Cardiac septum (tissue), 1 donor: ENCODE results near the gene CRYZL1. TPM values are rescaled to one million over a fixed set of nuclear protein-coding genes. Genes with fewer than 3 reads are reported as not detected.
"Not testable (repeated sequence)": the region's sequence is repeated elsewhere in the genome, so short reads cannot be mapped to it uniquely, and the experiment has no call there.

Experiments used
- DNase-seq: peaks from one replicate; pipeline ENCODE4 v3.0.0-alpha.2; 2020; ENCODE audit warnings: low spot score
- intact Hi-C: fragments of 100-400 bp; cut with DNase I; formaldehyde crosslinking; loops from one replicate; pipeline ENCODE4 v1.14.0; 2022
- total RNA-seq: library from RNA; stranded (reverse); fragmentation: NEBNext Ultra II Directional; extraction: Animal tissue kit (Norgen Biotek cat#: 25700); gene quantifications from one replicate; pipeline ENCODE4 v1.2.1, GENCODE V29; 2021
- donor health status: DM: no; HTN: no; CAD: no.

CRYZL1 gene
- total RNA-seq, 1 donor from 2014 or later, result 23.0 TPM

DNA sequence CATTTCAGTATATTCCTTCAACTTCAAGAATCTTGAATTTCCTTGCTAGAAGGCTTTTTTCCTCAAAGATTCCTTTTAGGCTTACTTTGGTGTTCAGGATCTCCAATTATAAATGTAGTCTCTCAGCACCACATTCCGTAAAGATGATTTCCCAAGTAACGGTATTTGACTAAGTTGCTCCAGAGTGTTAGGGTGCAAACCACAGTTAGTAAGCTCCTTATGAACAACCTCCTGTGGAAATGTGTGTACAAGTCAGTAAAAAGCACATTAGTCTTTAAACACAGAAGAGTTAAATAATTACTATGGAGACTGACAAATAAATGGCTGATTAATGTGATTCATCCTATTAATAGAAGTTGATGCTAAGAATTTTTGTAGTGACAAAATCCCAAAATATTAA is 63.3 kb downstream of the CRYZL1 start:
- intact Hi-C loops, result no loop called here
- no peak for DNase-seq

- intact Hi-C loops, DNase-seq: not testable (repeated sequence)
Measured at GRCh38 chr21:33576741-33577141, 64.8 kb downstream of the CRYZL1 start.

- no peak for DNase-seq
- intact Hi-C loops, result no loop called here
Measured at GRCh38 chr21:33572350-33572749, 69.2 kb downstream of the CRYZL1 start.

DNA sequence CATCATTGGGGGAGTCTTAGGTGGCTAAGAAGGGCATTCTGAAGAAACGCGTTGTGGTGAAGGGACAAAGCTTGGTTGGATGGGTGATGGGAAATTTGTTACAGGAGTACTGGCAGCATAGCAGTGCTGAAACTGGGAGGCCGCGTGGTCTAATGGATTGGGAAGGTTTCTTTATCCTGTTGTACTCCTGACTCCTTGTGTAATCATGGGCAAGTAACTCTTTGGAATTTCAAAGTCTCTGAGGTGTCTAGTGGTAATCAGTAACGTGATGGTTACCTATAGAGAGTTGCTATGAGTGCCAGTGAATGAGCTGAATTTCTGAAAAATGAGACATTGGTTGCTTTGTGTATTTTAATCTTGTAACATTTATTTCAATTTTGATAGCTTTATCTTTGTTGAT is 71.5 kb downstream of the CRYZL1 start:
- intact Hi-C loops, result no loop called here
- DNase-seq, result no peak

DNA sequence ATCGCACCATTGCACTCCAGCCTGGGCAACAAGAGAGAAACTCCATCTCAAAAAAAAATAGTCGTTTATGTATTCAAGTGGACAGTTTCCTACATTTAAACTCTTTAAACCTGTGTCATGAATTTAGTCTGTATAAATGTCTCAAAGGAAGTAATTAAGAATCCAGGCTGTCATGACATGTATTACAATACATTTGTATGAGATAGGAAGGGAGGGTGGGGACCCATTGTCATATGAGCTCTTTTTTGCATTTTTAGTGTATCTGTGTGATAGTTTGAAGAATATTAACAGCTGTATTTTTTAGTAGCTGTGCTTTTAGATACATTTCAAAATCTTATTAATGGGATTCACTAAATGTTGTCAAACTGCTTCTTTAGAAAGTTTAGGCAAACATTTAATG is 73.1 kb downstream of the CRYZL1 start:
- DNase-seq, result no peak
- intact Hi-C loops, result no loop called here

DNA sequence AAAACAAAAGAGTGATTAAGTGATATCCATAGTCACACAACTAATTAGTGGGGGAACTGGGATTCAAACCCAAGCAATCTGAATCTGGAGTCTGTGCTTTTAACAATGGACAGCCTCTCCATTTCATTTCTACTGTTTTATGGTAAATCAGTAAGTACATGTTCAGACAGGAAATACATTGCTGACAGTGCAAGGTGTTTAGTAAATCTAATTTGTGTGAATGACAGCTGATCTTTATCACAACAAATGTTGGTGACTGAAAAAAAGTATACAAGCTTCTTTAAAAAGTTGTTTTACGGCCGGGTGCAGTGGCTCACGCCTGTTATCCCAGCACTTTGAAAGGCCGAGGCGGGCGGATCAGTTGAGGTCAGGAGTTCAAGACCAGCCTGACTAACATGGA is 73.6 kb downstream of the CRYZL1 start:
- no peak for DNase-seq
- intact Hi-C loops, result no loop called here

- intact Hi-C loops, result no loop called here
- DNase-seq, result no peak
Measured at GRCh38 chr21:33566514-33566913, 75.0 kb downstream of the CRYZL1 start.

- intact Hi-C loops, result no loop called here
Measured at GRCh38 chr21:33562389-33562788, 79.2 kb downstream of the CRYZL1 start.

GRCh38 chr21:33561373-33561772 is 80.2 kb downstream of the CRYZL1 start:
- intact Hi-C loops, result no loop called here

More at GRCh38 chr21:33562389-33562788, 79.2 kb downstream of the CRYZL1 start:
- no peak for DNase-seq

DNA sequence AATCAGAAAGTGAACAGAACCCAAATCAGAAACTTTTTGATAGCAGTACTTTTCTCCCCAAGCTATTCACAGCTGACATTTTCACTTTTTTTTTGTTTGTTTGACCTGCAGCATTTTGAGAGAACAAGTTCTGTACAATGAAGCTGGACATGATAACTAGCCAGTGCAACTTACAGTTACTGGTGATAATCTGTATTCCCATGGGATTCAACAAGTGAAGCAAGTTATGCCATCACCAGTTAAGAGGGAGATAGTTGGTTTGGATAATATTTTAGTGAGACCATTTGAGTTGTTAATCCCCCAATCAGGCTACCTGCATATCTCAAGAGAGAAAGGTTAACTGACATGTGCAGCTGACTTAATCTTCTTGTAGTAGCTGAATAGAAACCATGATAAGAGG is 80.6 kb downstream of the CRYZL1 start:
- intact Hi-C loops, result no loop called here
- no peak for DNase-seq

More at GRCh38 chr21:33561373-33561772, 80.2 kb downstream of the CRYZL1 start:
- no peak for DNase-seq

GRCh38 chr21:33559813-33560212 is 81.7 kb downstream of the CRYZL1 start:
- DNase-seq, result no peak
- intact Hi-C loops, result no loop called here

GRCh38 chr21:33558777-33559421 is 82.6 kb downstream of the CRYZL1 start:
- intact Hi-C loops, result no loop called here

GRCh38 chr21:33557447-33557846 is 84.1 kb downstream of the CRYZL1 start:
- no peak for DNase-seq
- intact Hi-C loops, result no loop called here

More at GRCh38 chr21:33558777-33559421, 82.6 kb downstream of the CRYZL1 start:
- no peak for DNase-seq

- intact Hi-C loops, result no loop called here
- DNase-seq, result no peak
Measured at GRCh38 chr21:33554982-33555344, 86.6 kb downstream of the CRYZL1 start.

- intact Hi-C loops, result no loop called here
- DNase-seq, result no peak
Measured at GRCh38 chr21:33554236-33554981, 87.1 kb downstream of the CRYZL1 start.

GRCh38 chr21:33552999-33553598 is 88.4 kb downstream of the CRYZL1 start:
- no peak for DNase-seq
- intact Hi-C loops, result no loop called here

- no peak for DNase-seq
- intact Hi-C loops, result no loop called here
Measured at GRCh38 chr21:33552093-33552998, 89.2 kb downstream of the CRYZL1 start.

DNA sequence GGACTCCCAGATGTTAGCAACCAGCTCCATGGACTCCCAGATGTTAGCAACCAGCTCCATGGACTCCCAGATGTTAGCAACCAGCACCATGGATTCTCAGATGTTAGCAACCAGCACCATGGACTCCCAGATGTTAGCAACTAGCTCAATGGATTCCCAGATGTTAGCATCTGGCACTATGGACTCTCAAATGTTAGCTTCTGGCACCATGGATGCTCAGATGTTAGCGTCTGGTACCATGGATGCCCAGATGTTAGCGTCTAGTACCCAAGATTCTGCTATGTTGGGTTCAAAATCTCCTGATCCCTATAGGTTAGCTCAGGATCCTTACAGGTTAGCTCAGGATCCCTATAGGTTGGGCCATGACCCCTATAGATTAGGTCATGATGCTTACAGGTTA is 89.9 kb downstream of the CRYZL1 start:
- no peak for DNase-seq
- intact Hi-C loops, result no loop called here

DNA sequence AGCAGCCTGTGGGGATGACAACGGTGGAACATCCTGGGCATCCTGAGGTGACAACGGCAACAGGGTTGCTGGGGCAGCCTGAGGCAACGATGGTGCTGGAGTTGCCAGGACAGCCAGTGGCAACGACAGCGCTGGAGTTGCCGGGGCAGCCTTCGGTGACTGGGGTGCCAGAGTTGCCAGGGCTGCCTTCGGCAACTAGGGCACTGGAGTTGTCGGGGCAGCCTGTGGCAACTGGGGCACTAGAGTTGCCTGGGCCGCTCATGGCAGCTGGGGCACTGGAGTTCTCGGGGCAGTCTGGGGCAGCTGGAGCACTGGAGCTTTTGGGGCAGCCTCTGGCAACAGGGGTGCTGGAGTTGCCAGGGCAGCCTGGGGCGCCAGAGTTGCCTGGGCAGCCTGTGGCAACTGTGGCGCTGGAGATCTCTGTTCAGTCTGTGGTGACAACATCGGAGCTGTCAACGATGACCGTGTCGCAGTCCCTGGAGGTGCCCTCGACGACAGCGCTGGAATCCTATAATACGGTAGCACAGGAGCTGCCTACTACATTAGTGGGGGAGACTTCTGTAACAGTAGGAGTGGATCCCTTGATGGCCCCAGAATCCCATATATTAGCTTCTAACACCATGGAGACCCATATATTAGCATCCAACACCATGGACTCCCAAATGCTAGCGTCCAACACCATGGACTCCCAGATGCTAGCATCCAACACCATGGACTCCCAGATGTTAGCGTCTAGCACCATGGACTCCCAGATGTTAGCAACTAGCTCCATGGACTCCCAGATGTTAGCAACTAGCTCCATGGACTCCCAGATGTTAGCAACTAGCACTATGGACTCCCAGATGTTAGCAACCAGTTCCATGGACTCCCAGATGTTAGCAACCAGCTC is 90.5 kb downstream of the CRYZL1 start:
- intact Hi-C loops, result no loop called here
- DNase-seq, result no peak
